Stimulated activated CD8-positive, alpha-beta memory T cell treated with anti-CD3 and anti-CD28 coated beads, Interleukin-12 subunit alpha, Interleukin-12 subunit beta, amount 100 ng/mL, for 24 hours (primary cell): ENCODE results near the gene HES3.

Source experiments
- DNase-seq: peaks from one replicate; pipeline ENCODE4 v3.0.0-alpha.2; 2020; ENCODE audit errors: extremely low read depth

HES3 gene

DNA sequence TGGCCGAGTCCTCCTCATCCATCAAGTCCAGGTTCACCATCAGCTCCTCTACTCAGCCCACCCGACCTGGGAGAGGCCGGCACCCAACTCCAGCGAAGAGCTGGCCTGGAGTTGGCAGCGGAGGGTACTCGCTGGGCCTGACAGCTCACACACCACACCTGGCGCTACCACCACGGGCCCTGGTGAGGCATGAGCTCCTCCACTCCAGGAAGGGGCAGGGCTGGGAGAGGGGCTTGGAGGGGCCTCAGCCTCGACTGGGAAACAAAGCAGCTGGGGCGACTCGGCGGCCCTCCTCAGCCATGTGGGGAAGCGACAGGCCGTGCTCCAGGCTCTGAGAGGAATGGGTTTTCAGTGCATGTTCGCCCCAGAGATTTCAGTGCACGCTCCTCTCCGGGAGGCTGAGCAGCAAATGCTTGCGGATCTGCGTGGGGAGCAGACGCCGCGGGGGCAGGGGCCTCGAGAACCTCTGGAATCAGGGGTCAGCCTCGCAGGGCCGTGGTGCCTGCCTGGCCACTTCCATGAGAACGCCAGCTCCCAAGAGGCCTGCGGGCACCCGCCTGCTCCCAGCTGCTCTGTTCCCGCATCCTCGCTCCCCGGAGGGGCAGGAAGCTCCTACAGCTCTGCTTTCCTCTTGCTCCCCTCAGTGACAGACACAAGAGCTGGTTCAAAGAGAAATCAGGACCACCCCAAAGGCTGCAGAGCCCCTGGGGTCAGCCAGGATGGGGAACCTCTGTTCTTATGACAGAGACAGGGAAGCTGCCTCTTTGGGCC is 35.8 kb downstream of the HES3 start:
- no peak for DNase-seq

DNA sequence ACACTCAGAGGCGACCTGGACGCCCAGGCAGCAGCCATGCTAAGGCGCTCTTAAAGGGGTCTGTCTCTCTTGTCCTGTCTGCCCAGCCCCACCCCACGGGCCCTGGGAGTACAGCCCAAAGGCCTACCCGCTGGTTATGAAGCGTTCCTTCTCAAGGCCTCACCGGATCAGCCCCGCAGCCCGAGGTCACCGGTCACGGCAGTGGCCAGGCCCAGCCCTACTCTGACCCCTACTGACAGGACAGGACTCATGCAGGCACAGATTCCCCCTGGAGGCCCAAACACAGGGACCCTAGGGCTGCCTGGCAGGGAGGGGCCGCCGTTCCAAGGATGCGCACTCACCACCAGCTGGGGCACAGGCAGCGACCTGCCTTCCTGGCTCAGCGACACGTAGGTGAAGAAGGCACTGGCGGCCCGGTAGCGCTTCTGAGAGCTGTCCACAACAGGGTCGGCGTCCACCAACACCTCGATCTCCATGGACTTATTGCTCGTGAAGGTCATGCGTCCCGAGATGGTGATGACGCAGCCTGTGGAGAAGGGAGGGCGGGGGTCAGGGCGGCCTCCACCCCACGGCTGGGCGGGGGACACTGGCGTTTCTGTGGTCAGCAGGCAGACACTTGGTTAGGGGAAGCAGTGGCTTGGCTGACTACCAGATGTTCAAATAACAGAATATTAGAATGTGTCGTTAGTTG is 36.9 kb downstream of the HES3 start:
- no peak for DNase-seq

DNA sequence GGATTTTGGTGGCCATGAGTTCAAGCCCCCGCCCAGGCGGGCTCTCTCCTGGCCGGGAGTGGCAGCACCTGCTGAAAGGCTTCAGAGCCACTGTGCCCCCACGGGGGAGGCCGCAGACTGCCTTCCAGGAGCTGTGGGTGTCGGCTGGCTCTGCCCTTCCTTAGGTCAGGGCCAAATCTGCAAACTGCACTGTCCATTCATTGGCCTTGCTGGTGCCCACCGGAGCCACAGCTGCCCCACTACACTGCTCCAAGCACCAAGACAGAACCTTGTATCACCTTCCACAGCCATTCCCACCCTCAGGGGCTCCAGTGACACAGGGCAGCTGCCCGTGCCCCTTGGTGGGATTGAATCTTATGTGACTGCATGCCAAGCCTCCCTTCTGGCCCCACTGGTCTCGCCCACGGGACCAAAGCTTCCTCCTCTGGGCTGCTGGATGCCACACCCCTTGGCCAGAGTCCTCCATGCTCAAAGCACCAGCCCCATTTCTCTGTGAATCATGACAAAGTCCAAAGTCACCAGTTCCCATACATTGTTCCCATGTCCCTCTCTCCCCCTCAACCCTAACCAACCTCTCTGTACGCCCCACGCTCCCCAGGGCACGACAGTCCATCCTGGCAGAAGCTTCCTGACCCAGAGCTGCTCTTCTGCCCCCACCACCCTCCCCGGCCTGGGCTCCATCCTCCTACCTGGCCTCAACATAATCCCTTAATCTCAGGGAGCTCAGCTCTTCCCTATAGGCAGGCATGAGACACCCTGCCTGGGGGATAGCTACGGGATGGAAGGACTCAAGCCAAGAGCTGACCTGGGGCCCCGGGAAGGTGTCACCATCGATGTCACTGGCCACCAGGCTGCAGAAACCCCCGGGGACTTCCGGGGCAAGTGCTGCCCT is 37.8 kb downstream of the HES3 start:
- no peak for DNase-seq

DNA sequence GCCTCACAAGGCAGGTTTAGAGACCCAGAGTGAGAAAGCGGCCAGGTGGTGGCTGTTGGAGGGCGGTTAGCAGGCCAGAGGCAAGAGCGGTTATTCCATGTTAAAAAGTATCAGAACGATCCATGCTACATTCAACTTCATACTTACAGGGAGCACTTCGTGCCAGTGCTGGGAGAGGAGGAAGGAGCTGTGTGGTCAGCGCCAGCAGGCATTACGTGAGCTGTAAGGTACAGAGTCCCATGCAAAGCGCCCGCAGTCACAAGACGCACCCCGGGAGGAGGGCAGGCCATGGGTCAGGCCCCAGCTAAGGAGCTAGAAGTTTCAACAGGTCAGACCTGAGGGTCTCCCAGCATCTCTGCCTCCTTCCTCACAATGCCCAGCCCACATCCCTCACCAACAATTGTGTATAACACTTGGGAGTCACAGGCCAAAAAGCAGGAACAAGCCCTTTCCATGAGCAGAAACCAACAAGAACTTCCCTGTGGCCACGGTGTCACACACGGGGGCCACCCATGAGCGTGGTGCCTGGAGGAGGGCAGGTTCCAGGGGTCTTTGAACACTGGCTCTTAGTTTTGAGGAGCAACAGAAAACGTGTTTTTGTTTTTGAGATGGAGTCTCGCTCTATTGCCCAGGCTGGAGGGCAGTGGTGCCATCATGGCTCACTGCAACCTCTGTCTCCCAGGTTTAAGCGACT is 38.7 kb downstream of the HES3 start:
- DNase-seq, result no peak

DNA sequence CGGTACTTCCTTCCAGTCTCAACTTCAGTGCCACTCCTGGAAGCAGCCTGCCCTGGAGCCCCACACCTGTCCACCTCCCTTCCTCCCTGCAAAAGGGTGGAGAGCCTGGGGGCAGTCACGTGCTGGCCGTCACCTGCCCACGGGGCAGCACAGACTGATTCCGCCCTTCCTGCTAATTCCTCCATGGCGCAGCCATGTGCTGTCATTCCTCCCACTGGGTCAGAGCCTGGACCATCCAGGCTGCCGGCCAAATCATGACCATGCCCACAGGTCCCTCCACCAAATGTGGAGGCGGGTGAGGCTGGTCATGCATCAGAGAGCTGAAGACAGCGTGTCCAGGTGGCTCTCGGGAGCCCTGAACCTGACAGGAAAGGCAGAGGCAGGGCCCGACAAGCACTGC is 41.4 kb downstream of the HES3 start:
- no peak for DNase-seq

DNA sequence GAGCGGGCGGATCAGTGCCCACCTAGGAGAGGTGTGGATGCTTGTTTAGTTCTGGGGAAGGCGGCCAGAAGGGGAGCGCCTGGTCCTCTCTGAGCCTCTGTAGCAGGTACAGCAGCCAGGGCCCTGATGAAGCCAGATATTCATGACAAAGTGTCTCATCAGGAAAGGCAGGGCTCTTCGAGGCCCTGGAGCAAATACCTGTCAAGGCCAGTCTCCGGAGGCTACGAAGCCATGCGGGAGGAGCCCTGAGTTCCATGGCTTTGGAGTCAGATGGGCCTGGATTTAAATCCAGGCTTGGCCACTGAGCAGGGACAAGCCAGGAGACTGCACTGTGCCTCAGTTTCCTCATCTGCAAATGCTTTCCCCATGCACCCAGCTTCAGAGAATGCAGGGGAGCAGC is 42.3 kb downstream of the HES3 start:
- DNase-seq, result no peak

DNA sequence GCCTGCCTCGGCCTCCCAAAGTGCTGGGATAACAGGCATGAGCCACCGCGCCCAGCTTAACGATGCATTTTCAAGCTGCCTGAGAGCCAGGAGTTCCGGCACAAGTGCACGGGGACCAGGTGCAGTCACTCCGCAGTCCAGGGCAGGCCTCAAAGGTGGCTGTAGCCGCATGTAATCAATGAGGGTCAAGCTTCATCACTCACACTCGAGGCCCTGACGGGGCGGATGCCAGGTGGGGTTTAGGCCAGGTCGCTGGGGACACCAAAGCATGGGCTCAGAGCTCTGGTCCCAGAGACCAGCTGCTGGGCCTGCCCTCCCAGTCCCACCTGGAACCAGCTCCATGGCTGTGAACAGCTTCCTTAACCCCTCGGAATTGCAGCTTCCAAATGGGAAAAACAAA is 43.0 kb downstream of the HES3 start:
- no peak for DNase-seq

DNA sequence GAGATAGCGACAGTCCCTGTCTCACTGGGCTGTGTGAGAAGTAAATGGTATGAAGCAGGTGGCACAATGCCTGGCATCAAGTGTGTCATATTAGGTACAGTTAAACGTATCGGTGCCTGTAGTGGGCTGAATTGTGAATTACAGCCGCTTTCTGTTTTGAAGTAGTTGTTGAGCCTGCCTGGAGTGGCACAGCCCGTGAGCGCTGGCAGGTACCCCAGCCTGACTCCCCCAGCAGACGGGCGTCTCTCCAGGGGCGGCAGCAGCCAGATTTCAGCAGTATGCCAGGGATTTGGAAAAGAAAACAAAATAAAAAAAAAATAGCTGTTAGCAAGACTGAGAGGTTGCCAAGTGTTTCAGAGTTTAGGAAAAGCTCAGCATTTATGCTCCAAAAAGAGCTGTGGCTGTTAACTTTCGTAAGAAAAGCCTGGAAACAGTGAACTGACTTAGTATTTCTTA is 43.5 kb downstream of the HES3 start:
- no peak for DNase-seq

DNA sequence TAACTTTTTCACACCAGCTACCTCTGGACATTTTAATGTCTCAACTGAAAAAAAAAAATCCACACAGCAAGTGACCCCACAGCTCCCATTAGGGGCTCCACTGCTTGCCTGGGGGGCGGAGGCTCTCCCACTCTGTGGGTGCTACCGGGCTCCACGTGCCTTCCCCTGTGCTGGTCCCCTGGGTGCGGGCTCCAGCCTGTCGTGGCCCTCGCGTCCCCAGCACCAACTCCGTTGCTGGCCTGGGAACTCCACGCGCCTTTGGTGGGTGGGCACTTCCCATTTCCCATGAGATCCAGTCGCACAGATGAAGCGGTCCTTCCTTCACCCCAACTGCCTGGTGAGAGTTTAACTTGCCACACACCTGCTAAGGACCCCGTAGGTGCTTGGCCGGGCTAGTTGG is 44.0 kb downstream of the HES3 start:
- no peak for DNase-seq

DNA sequence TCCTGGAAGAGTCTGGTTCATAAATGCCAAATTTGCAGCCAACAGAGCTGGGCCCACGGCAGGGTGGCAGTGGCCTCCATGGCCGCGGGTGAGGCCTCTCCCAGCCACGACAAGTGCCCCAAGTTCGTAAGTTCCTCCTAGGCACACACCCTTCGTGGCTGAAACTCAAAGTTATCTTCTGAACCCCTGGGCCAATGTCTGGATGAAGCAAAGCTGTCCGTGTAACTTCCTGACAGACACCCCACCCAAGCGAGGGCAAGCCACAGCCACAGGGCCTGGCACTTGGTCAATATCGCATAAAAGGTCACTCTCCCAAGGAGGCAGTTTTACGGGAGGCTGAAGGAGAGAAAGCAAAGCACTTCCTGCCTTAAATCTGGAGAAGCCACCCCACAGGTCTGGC is 44.7 kb downstream of the HES3 start:
- no peak for DNase-seq

DNA sequence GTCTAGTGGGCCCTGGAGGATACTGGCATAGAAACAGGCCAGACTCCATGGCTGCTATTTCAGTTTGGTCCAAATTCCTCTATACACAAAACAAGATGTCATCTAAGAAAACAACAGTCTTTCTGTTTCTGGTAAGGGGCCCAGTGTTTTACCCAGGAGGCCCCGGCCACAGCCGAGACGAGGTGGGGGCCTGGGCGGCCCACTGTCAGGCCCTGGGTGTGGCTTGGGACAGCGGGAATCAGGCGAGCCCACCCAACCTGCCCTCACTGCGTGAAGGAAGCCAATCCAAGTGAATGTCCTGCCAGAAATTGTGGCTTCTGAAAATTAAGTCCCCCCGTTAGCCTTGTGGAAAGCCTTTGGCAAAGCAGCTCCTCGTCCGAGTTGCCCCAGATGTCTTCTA is 48.1 kb downstream of the HES3 start:
- DNase-seq, result no peak

DNA sequence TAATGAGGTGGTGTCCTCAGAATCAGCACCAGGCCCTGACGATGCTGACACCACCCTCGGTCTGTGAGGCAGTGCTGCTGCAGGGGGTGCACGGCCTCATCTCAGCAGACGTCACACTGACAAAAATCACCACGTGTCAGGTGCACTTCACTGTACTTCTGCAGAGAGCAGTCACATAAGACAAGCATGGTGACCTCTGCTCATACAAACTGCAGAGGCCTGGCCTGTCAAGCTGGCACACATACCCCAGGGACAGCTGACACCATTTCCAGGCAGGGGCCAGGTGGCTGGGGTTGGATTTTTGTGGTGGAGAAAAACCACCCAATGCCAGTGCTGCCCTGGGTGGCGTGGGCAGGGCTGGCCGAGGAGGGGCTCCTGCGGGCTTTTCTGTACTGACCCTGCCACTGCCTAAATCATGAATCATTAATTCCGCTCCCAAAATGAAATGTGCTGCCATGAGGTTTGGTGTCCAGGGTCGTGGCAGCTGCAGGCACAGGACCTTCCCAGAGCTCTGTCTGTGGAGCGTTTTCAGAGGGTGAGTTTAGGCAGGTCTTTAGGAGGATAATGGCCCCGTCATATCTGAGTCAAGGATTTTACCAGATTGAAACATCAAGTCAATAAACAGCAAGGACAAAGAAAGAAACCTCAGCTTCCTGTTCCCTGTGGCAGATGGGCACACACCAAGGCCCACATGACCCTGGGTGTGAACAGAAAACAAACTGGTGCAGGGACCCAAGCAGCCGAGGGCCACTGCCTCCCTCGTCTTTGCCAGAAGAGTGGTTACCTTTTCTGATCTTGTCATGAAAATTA is 50.3 kb downstream of the HES3 start:
- DNase-seq, result no peak

DNA sequence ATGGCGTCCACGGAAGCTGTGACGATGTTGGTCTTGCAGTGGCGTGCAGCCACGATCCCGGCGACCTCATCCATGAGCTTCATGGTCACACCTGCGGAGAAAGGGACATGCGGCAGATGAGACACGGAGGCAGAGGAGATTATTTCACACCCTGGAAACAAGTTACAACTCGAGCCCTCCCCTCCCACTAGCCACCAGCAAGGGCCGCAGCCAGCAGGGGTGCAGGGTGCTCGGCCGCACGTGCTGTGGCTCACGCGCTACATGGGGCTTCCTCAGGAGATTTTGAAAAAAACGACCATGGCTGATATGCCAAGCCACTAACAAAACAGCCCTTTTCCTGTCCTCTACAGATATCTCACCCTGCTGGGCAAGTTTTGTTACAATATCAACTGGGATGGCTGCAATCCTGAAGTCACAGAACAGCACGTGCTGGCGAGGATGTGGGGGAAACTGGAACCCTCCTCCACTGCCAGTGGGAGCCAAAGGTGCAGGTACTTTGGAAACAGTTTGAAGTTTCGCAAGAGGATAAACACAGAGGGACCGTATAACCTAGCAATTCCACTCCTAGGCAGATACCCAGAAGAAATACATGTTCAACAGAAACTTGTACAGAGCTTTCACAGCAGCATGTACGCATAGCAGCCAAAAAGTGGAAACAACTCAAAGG is 51.0 kb downstream of the HES3 start:
- DNase-seq, result no peak
